ENCODE measurements around the gene ZNF714. TPM values are rescaled to one million over a fixed set of nuclear protein-coding genes. Genes with fewer than 3 reads are reported as not detected.
A peak's percentile ranks its signal among the peaks of the same experiment; 100 is the strongest.

ZNF714 gene
- total and polyA plus RNA-seq, 10 of the 15 experiments (the other 5 are each of a cell fraction or from before 2014, with no cell fraction given): 4.9 to 13.2 (median 9.1) TPM

- TF ChIP-seq REST (IDR thresholded peaks at IDR 0.05; ENCODE audit: low read depth, low read length): no peak
- TF ChIP-seq NRF1 (conservative IDR thresholded peaks at IDR 0.05; ENCODE audit: low read depth, low read length): no peak
- TF ChIP-seq GABPA (IDR thresholded peaks at IDR 0.05; ENCODE audit: low read depth): peak; percentile 82
- TF ChIP-seq CBFB (IDR thresholded peaks at IDR 0.05; ENCODE audit: low read depth): peak; percentile 46; the same call in 1 of the 2 replicates
- TF ChIP-seq FOXK2 (IDR thresholded peaks at IDR 0.05): no peak
- TF ChIP-seq BCLAF1 (IDR thresholded peaks at IDR 0.05): no peak
- no peak for TF ChIP-seq ZNF622 (IDR thresholded peaks at IDR 0.05)
- TF ChIP-seq TBL1XR1 (IDR thresholded peaks at IDR 0.05; ENCODE audit: low read depth, low read length): no peak
- TF ChIP-seq TCF3 (IDR thresholded peaks at IDR 0.05; ENCODE audit: borderline replicate concordance, insufficient read depth, low read depth, low read length): no peak
- TF ChIP-seq IKZF2 (IDR thresholded peaks at IDR 0.05): 0 out of 4 replicates have a peak, but pooled peaks of 1 of the 2 experiments have one; percentile 10
- TF ChIP-seq KAT2A (conservative IDR thresholded peaks at IDR 0.05; ENCODE audit: control insufficient read depth, low read depth, low read length): no peak
- TF ChIP-seq CBX3 (IDR thresholded peaks at IDR 0.05; ENCODE audit: borderline replicate concordance, low read depth): no peak
- 0 out of 2 replicates have a peak, but pooled peaks have one; percentile 20 for TF ChIP-seq ZNF687 (IDR thresholded peaks at IDR 0.05)
- TF ChIP-seq E4F1 (IDR thresholded peaks at IDR 0.05; ENCODE audit: borderline replicate concordance, partially characterized antibody): peak; percentile 43
- 0 out of 2 replicates have a peak, but pooled peaks have one; percentile 29 for TF ChIP-seq GATAD2B (conservative IDR thresholded peaks at IDR 0.05; ENCODE audit: low read depth)
- TF ChIP-seq TCF12 (IDR thresholded peaks at IDR 0.05; ENCODE audit: low read depth, low read length): 0 out of 2 replicates have a peak, but pooled peaks have one; percentile 14
- 0 out of 2 replicates have a peak, but pooled peaks have one; percentile 10 for TF ChIP-seq PAX5 (IDR thresholded peaks at IDR 0.05; ENCODE audit: borderline replicate concordance, low read depth, low read length)
Observed at GRCh38 chr19:21141787-21142464, 59.9 kb downstream of the ZNF714 start, which contains the start of gene ZNF431 (continued).
